Measurements from ENCODE around the gene GLRX5.

Gene GLRX5

GRCh38 chr14:95535226-95536021, 574 bp downstream of the GLRX5 start:
- H3K4me3 ChIP-seq (ENCODE audit: low read length), result peak overlapping the region; percentile 89
- TF ChIP-seq CTCF (conservative IDR thresholded peaks at IDR 0.05; ENCODE audit: low read depth, low read length), result no peak
- DNase-seq (ENCODE audit: low read depth), result no peak

GRCh38 chr14:95536036-95536593, 1.3 kb downstream of the GLRX5 start:
- DNase-seq (ENCODE audit: low read depth), result no peak

GRCh38 chr14:95536671-95537070, 1.8 kb downstream of the GLRX5 start:
- H3K4me3 ChIP-seq (ENCODE audit: low read length), result peak overlapping the region; percentile 89
- DNase-seq (ENCODE audit: low read depth), result no peak
- TF ChIP-seq CTCF (conservative IDR thresholded peaks at IDR 0.05; ENCODE audit: low read depth, low read length), result no peak

More at GRCh38 chr14:95536036-95536593, 1.3 kb downstream of the GLRX5 start:
- H3K4me3 ChIP-seq (ENCODE audit: low read length), result peak overlapping the region; percentile 89
- no peak for TF ChIP-seq CTCF (conservative IDR thresholded peaks at IDR 0.05; ENCODE audit: low read depth, low read length)

GRCh38 chr14:95537298-95538089, 2.6 kb downstream of the GLRX5 start:
- DNase-seq (ENCODE audit: low read depth), result no peak
- TF ChIP-seq CTCF (conservative IDR thresholded peaks at IDR 0.05; ENCODE audit: low read depth, low read length), result no peak
- peak overlapping the region; percentile 2 for H3K4me3 ChIP-seq (ENCODE audit: low read length)

- no peak overlapping the region for H3K4me3 ChIP-seq (ENCODE audit: low read length)
- no peak for DNase-seq (ENCODE audit: low read depth)
- no peak for TF ChIP-seq CTCF (conservative IDR thresholded peaks at IDR 0.05; ENCODE audit: low read depth, low read length)
Measured at GRCh38 chr14:95538801-95539509, 4.1 kb downstream of the GLRX5 start.

GRCh38 chr14:95540236-95540855, 5.5 kb downstream of the GLRX5 start:
- no peak overlapping the region for H3K4me3 ChIP-seq (ENCODE audit: low read length)
- TF ChIP-seq CTCF (conservative IDR thresholded peaks at IDR 0.05; ENCODE audit: low read depth, low read length), result no peak
- DNase-seq (ENCODE audit: low read depth), result no peak
